CD14-positive monocyte (primary cell): ENCODE data around the gene RAB3D. TPM values are rescaled to one million over a fixed set of nuclear protein-coding genes. Genes with fewer than 3 reads are reported as not detected.

Experiments
- DNase-seq, 3 donors: peaks; one replicate each; pipeline ENCODE4 v3.0.0-alpha.2; 2011 to 2022
- H2AFZ ChIP-seq: 2 replicates; pipeline ENCODE4 v1.6.0; 2012; ENCODE audit warnings: mild to moderate bottlenecking, low read depth, low read length, inconsistent platforms; ENCODE audit not compliant: insufficient read depth, poor library complexity, severe bottlenecking
- H3K27ac ChIP-seq, 2 donors: 1 replicate in 1 of 2; 2 replicates in 1 of 2; pipeline ENCODE4 v1.5.1; 2012 to 2013; ENCODE audit warnings: low read length in 2 of 2, control low read depth in 1 of 2, inconsistent platforms in 1 of 2, low read depth in 1 of 2, mild to moderate bottlenecking in 1 of 2
- H3K27me3 ChIP-seq, 2 donors: one replicate each; pipeline versions ENCODE4 v1.6.0 to v1.6.1; 2011 to 2013; ENCODE audit warnings: low read length in 2 of 2; ENCODE audit not compliant: control insufficient read depth in 2 of 2, insufficient read depth in 2 of 2
- H3K36me3 ChIP-seq, 2 donors: replicated peaks in 1 of 2; 1 replicate in 1 of 2; 2 replicates in 1 of 2; pipeline versions ENCODE4 v1.5.1 to v1.6.1; 2012 to 2013; ENCODE audit warnings: low read length in 2 of 2, control low read depth in 1 of 2, inconsistent platforms in 1 of 2, mild to moderate bottlenecking in 1 of 2; ENCODE audit not compliant: insufficient read depth in 2 of 2, control insufficient read depth in 1 of 2
- H3K4me1 ChIP-seq, 2 donors: 1 replicate in 1 of 2; 2 replicates in 1 of 2; pipeline versions ENCODE4 v1.5.1 to v1.6.1; 2012 to 2013; ENCODE audit warnings: low read length in 2 of 2, control low read depth in 1 of 2, inconsistent platforms in 1 of 2, mild to moderate bottlenecking in 1 of 2, moderate library complexity in 1 of 2; ENCODE audit not compliant: insufficient read depth in 2 of 2, control insufficient read depth in 1 of 2
- H3K4me2 ChIP-seq: replicated peaks from 2 replicates; pipeline ENCODE3; 2012; ENCODE audit warnings: low read length, moderate library complexity, mild to moderate bottlenecking; ENCODE audit not compliant: poor library complexity, severe bottlenecking; ENCODE audit errors: extremely low read depth
- H3K4me3 ChIP-seq, 3 experiments: fragments of 200-600 bp in 1 of 3; sonication (generic) in 1 of 3; replicated peaks in 1 of 3; 1 replicate in 2 of 3; 2 replicates in 1 of 3; pipeline ENCODE4 v1.5.1; 2011 to 2013; ENCODE audit warnings: low read length in 3 of 3, mild to moderate bottlenecking in 3 of 3, control low read depth in 2 of 3, low read depth in 2 of 3, inconsistent platforms in 1 of 3, moderate library complexity in 1 of 3
- H3K79me2 ChIP-seq: 2 replicates; pipeline ENCODE4 v1.6.0; 2012; ENCODE audit warnings: mild to moderate bottlenecking, control low read depth, inconsistent platforms, low read length, moderate library complexity; ENCODE audit not compliant: insufficient read depth
- H3K9ac ChIP-seq: 2 replicates; pipeline ENCODE4 v1.6.0; 2017; ENCODE audit warnings: low read length, mild to moderate bottlenecking; ENCODE audit not compliant: insufficient read depth, poor library complexity, severe bottlenecking
- H3K9me3 ChIP-seq, 2 donors: replicated peaks in 1 of 2; 1 replicate in 1 of 2; 2 replicates in 1 of 2; pipeline versions ENCODE4 v1.5.1 to v1.6.1; 2012 to 2013; ENCODE audit warnings: low read length in 2 of 2, control low read depth in 1 of 2; ENCODE audit not compliant: control insufficient read depth in 1 of 2, insufficient read depth in 1 of 2
- H4K20me1 ChIP-seq: 2 replicates; pipeline ENCODE4 v1.6.0; 2012; ENCODE audit warnings: mild to moderate bottlenecking, low read length, control low read depth, moderate library complexity; ENCODE audit not compliant: insufficient read depth
- H3K27ac Mint-ChIP-seq, 7 donors: one replicate each; pipeline ENCODE4 v1.8.0; 2020; ENCODE audit warnings: mild to moderate bottlenecking in 7 of 7, mixed read lengths in 7 of 7, moderate library complexity in 6 of 7, inconsistent platforms in 2 of 7
- H3K27me3 Mint-ChIP-seq, 3 donors: one replicate each; pipeline ENCODE4 v1.8.0; 2021 to 2022; ENCODE audit warnings: low read depth in 3 of 3, mild to moderate bottlenecking in 3 of 3, mixed read lengths in 3 of 3, moderate library complexity in 3 of 3, inconsistent platforms in 1 of 3
- H3K36me3 Mint-ChIP-seq, 2 donors: one replicate each; pipeline ENCODE4 v1.8.0; 2020; ENCODE audit warnings: mixed read lengths in 2 of 2, inconsistent platforms in 1 of 2, mild to moderate bottlenecking in 1 of 2
- H3K4me1 Mint-ChIP-seq: one replicate; pipeline ENCODE4 v1.8.0; 2020; ENCODE audit warnings: mild to moderate bottlenecking, mixed read lengths
- H3K4me3 Mint-ChIP-seq, 2 donors: one replicate each; pipeline ENCODE4 v1.8.0; 2020; ENCODE audit warnings: mild to moderate bottlenecking in 2 of 2, mixed read lengths in 2 of 2, moderate library complexity in 1 of 2
- H3K9me3 Mint-ChIP-seq, 7 donors: one replicate each; pipeline ENCODE4 v1.8.0; 2020 to 2022; ENCODE audit warnings: mixed read lengths in 7 of 7, mild to moderate bottlenecking in 6 of 7, moderate library complexity in 6 of 7, inconsistent platforms in 2 of 7
- CTCF ChIP-seq: fragments of 200-600 bp; IDR thresholded peaks from one replicate; pipeline ENCODE4 v1.8.0; 2022; ENCODE audit warnings: antibody characterized with exemption, mild to moderate bottlenecking
- WGBS: methylation state at CpG from one replicate; pipeline ENCODE4 v1.1.5; 2013; ENCODE audit warnings: missing lambda C conversion rate; ENCODE audit not compliant: insufficient coverage; 5-methylcytosine and 5-hydroxymethylcytosine counted together
- intact Hi-C, 2 donors: fragments of 100-400 bp; cut with micrococcal nuclease; formaldehyde crosslinking; loops; one replicate each; pipeline versions ENCODE4 v1.15.0 to v1.15.1; 2023
- polyA plus RNA-seq, 3 donors: library from polyadenylated mRNA; depleted of rRNA in 1 of 3; unstranded in 2 of 3; stranded (reverse) in 1 of 3; fragments of 300-500 nt in 2 of 3; fragments of >200 nt in 1 of 3; fragmentation: Illumina TruSeq in 2 of 3; gene quantifications; 1 replicate in 2 of 3; 2 replicates in 1 of 3; pipeline ENCODE4 v1.2.3, GENCODE V29; 2012 to 2021

The RAB3D gene
- polyA plus RNA-seq, 3 donors = 52.9 to 78.1 (median 60.8) TPM

- no peaks in the 10 kb centered on the region for H3K9me3 ChIP-seq
- H3K9me3 Mint-ChIP-seq = peaks cover 0 to 5% (median 2%) of the 10 kb centered on the region in 7 donors
- H3K9ac ChIP-seq = peak overlapping the region; percentile 66
- H3K27me3 ChIP-seq = no peaks in the 10 kb centered on the region
- intact Hi-C loops = loop anchor here in 1 of 2 donors (2.0 to 10.0 kb wide), 3 partner anchors 15 to 241 kb away; partner anchors contain the start of genes RAB3D and SWSAP1
- H3K27ac Mint-ChIP-seq = peak overlapping the region; percentile 91 to 99 (median 99)
- H3K27me3 Mint-ChIP-seq = peaks cover 0 to 4% (median 0%) of the 10 kb centered on the region in 3 donors
- no peak for TF ChIP-seq CTCF
- 11% methylated on average over 4 of the region's 5 CpGs for WGBS
- peak overlapping the region in 2 of 3 experiments; percentile 15 to 77 for H3K4me3 ChIP-seq
- peaks cover 32 to 36% of the 10 kb centered on the region in 2 donors for H3K36me3 ChIP-seq
- H3K4me2 ChIP-seq = peak overlapping the region; percentile 67
- peaks cover 22 to 67% of the 10 kb centered on the region in 2 donors for H3K36me3 Mint-ChIP-seq
- no peak overlapping the region for H2AFZ ChIP-seq
- H3K4me3 Mint-ChIP-seq = peak overlapping the region; percentile 64 to 83
- peaks cover 82% of the 10 kb centered on the region for H3K4me1 Mint-ChIP-seq
- H3K27ac ChIP-seq = peak overlapping the region; percentile 94 to 97
- no peaks in the 10 kb centered on the region for H4K20me1 ChIP-seq
- peaks cover 77 to 86% of the 10 kb centered on the region in 2 donors for H3K4me1 ChIP-seq
- no peak for DNase-seq
- peaks cover 66% of the 10 kb centered on the region for H3K79me2 ChIP-seq
Observed at GRCh38 chr19:11323601-11324078, 15.8 kb downstream of the RAB3D start.

- DNase-seq = peak; percentile 69 to 79 (median 73)
- H3K9ac ChIP-seq = peak overlapping the region; percentile 66
- peak overlapping the region; percentile 91 to 99 (median 99) for H3K27ac Mint-ChIP-seq
- intact Hi-C loops = loop anchor here in 1 of 2 donors (10.0 kb wide), 1 partner anchor 242 kb away; no protein-coding TSS in a partner anchor
- H3K79me2 ChIP-seq = peaks cover 62% of the 10 kb centered on the region
- WGBS = 74% methylated on average over 3 of the region's 7 CpGs
- peaks cover 18 to 56% of the 10 kb centered on the region in 2 donors for H3K36me3 Mint-ChIP-seq
- H3K4me2 ChIP-seq = peak overlapping the region; percentile 67
- H3K27ac ChIP-seq = peak overlapping the region; percentile 94 to 97
- H3K4me1 Mint-ChIP-seq = peaks cover 93% of the 10 kb centered on the region
- no peaks in the 10 kb centered on the region for H3K9me3 ChIP-seq
- no peaks in the 10 kb centered on the region for H3K27me3 ChIP-seq
- peaks cover 2% of the 10 kb centered on the region for H4K20me1 ChIP-seq
- H3K4me3 ChIP-seq = peak overlapping the region in 1 of 3 experiments; percentile 77
- H3K9me3 Mint-ChIP-seq = peaks cover 0 to 5% (median 2%) of the 10 kb centered on the region in 7 donors
- no peak overlapping the region for H2AFZ ChIP-seq
- H3K27me3 Mint-ChIP-seq = peaks cover 0 to 4% (median 0%) of the 10 kb centered on the region in 3 donors
- H3K36me3 ChIP-seq = peaks cover 20 to 24% of the 10 kb centered on the region in 2 donors
- peak overlapping the region; percentile 29 to 33 for H3K4me3 Mint-ChIP-seq
- no peak for TF ChIP-seq CTCF
- H3K4me1 ChIP-seq = peaks cover 88 to 98% of the 10 kb centered on the region in 2 donors
Observed at GRCh38 chr19:11322269-11323024, 17.0 kb downstream of the RAB3D start.
